CD4-positive, alpha-beta memory T cell (primary cell): ENCODE measurements around the gene LRGUK. TPM values are rescaled to one million over a fixed set of nuclear protein-coding genes. Genes with fewer than 3 reads are reported as not detected.

ENCODE experiments used
- CTCF ChIA-PET: fragments of 350-600 bp; sonication (Branson Sonifier 250); formaldehyde crosslinking; loops from one replicate; lab custom pipeline; 2021; ENCODE audit warnings: inconsistent platforms; ENCODE audit not compliant: partially characterized antibody; lab: Charles Lee
- POLR2A ChIA-PET: fragments of 350-600 bp; sonication (Branson Sonifier 250); formaldehyde crosslinking; loops from one replicate; lab custom pipeline; 2021; ENCODE audit not compliant: partially characterized antibody; lab: Charles Lee
- DNase-seq, 5 donors: peaks; one replicate each; pipeline versions ENCODE4 v3.0.0 to v3.0.0-alpha.2; 2020 to 2022; ENCODE audit warnings: mixed read lengths in 1 of 5
- H3K27ac ChIP-seq: one replicate; pipeline ENCODE4 v1.7.0; 2013; ENCODE audit warnings: low read depth, low read length
- H3K27me3 ChIP-seq: 2 replicates; pipeline ENCODE4 v1.7.0; 2013; ENCODE audit warnings: mild to moderate bottlenecking, low read length, moderate library complexity; ENCODE audit not compliant: insufficient read depth
- H3K36me3 ChIP-seq: 2 replicates; pipeline ENCODE4 v1.7.0; 2013; ENCODE audit warnings: mild to moderate bottlenecking, low read length, moderate library complexity; ENCODE audit not compliant: insufficient read depth
- H3K4me1 ChIP-seq: 2 replicates; pipeline ENCODE4 v1.7.0; 2013; ENCODE audit warnings: mild to moderate bottlenecking, low read length, moderate library complexity; ENCODE audit not compliant: insufficient read depth
- H3K4me3 ChIP-seq, 2 donors: one replicate each; pipeline ENCODE4 v1.7.0; 2013; ENCODE audit warnings: low read length in 2 of 2, mild to moderate bottlenecking in 1 of 2
- H3K9me3 ChIP-seq, 2 donors: one replicate each; pipeline ENCODE4 v1.7.0; 2013; ENCODE audit warnings: low read length in 2 of 2, control low read depth in 1 of 2; ENCODE audit not compliant: control insufficient read depth in 1 of 2
- H3K27ac Mint-ChIP-seq, 7 donors: one replicate each; pipeline ENCODE4 v1.8.0; 2020 to 2021; ENCODE audit warnings: mixed read lengths in 7 of 7, mild to moderate bottlenecking in 6 of 7, inconsistent platforms in 3 of 7, moderate library complexity in 3 of 7
- H3K27me3 Mint-ChIP-seq, 2 donors: one replicate each; pipeline ENCODE4 v1.8.0; 2020 to 2021; ENCODE audit warnings: mixed read lengths in 2 of 2
- H3K36me3 Mint-ChIP-seq, 2 donors: one replicate each; pipeline ENCODE4 v1.8.0; 2020 to 2021; ENCODE audit warnings: mixed read lengths in 2 of 2, inconsistent platforms in 1 of 2, mild to moderate bottlenecking in 1 of 2
- H3K4me1 Mint-ChIP-seq, 4 donors: one replicate each; pipeline ENCODE4 v1.8.0; 2020 to 2021; ENCODE audit warnings: mixed read lengths in 4 of 4, mild to moderate bottlenecking in 1 of 4
- H3K4me3 Mint-ChIP-seq, 8 donors: one replicate each; pipeline ENCODE4 v1.8.0; 2020 to 2021; ENCODE audit warnings: mixed read lengths in 8 of 8, mild to moderate bottlenecking in 7 of 8, moderate library complexity in 6 of 8, inconsistent platforms in 3 of 8
- H3K9me3 Mint-ChIP-seq, 8 donors: one replicate each; pipeline ENCODE4 v1.8.0; 2020 to 2021; ENCODE audit warnings: mixed read lengths in 8 of 8, mild to moderate bottlenecking in 5 of 8, inconsistent platforms in 3 of 8, moderate library complexity in 1 of 8
- intact Hi-C: fragments of 100-400 bp; cut with micrococcal nuclease; formaldehyde crosslinking; loops from one replicate; pipeline ENCODE4 v1.15.1; 2023
- polyA plus RNA-seq, 2 donors: library from polyadenylated mRNA; unstranded; fragments of 300-500 nt; fragmentation: Illumina TruSeq; gene quantifications; one replicate each; pipeline ENCODE4 v1.2.3, GENCODE V29; 2021
- total RNA-seq, 2 experiments: library from RNA; stranded (reverse); gene quantifications; one replicate each; pipeline ENCODE4 v1.2.3, GENCODE V29; 2021

Gene LRGUK
- total and polyA plus RNA-seq, 4 experiments from 2014 or later: 0.38 to 0.55 TPM; not detected in 2

DNA sequence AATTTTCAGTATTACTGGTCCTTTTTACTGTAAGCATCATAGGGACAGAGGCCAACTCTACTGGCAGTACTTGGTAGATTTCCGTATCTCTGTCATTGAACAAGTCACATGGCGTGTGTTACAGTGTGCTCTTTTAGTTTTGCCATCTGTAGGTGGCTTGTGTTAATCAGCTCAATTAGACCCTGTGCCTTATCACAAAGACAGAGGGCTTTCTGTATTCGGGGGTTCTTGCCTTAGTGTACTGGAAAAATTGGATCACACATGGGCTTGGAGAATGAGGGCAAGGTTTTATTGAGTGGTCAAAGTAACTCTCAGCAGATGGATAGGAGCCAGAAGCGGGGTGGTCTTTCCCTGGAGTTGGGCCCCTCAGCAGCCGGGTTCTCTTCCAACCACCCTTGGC lies 21.3 kb upstream of the LRGUK start:
- no peak for DNase-seq
- peaks cover 0 to 5% of the 10 kb centered on the region in 2 donors for H3K36me3 Mint-ChIP-seq
- H3K27me3 Mint-ChIP-seq: no peaks in the 10 kb centered on the region
- Histone ChIP-seq H3K4me1 (no peaks in the 10 kb centered on the region), H3K36me3 (no peaks in the 10 kb centered on the region), H3K27me3 (no peaks in the 10 kb centered on the region), H3K27ac (no peak overlapping the region), H3K9me3 (no peaks in the 10 kb centered on the region), H3K4me3 (no peak overlapping the region)
- H3K9me3 Mint-ChIP-seq: peaks cover 0 to 2% (median 0%) of the 10 kb centered on the region in 8 donors
- H3K27ac Mint-ChIP-seq: no peak overlapping the region
- intact Hi-C loops: no loop called here
- ChIA-PET POLR2A (no interaction called here), CTCF (no interaction called here)
- H3K4me1 Mint-ChIP-seq: no peaks in the 10 kb centered on the region
- no peak overlapping the region for H3K4me3 Mint-ChIP-seq

- intact Hi-C loops: no loop called here
- H3K4me1 ChIP-seq: no peaks in the 10 kb centered on the region
- no peak overlapping the region for H3K27ac ChIP-seq
- no peaks in the 10 kb centered on the region for H3K27me3 ChIP-seq
- no peaks in the 10 kb centered on the region for H3K27me3 Mint-ChIP-seq
- no peaks in the 10 kb centered on the region for H3K36me3 Mint-ChIP-seq
- no peak for DNase-seq
- no peaks in the 10 kb centered on the region for H3K9me3 Mint-ChIP-seq
- H3K4me1 Mint-ChIP-seq: no peaks in the 10 kb centered on the region
- POLR2A ChIA-PET: no interaction called here
- H3K9me3 ChIP-seq: no peaks in the 10 kb centered on the region
- no peak overlapping the region for H3K27ac Mint-ChIP-seq
- no peaks in the 10 kb centered on the region for H3K36me3 ChIP-seq
- no peak overlapping the region for H3K4me3 Mint-ChIP-seq
- H3K4me3 ChIP-seq: no peak overlapping the region
- CTCF ChIA-PET: no interaction called here
Observed at GRCh38 chr7:134108802-134109201, 18.3 kb upstream of the LRGUK start.

GRCh38 chr7:134113655-134114054 lies 13.5 kb upstream of the LRGUK start:
- CTCF ChIA-PET: no interaction called here
- no peak overlapping the region for H3K27ac Mint-ChIP-seq

DNA sequence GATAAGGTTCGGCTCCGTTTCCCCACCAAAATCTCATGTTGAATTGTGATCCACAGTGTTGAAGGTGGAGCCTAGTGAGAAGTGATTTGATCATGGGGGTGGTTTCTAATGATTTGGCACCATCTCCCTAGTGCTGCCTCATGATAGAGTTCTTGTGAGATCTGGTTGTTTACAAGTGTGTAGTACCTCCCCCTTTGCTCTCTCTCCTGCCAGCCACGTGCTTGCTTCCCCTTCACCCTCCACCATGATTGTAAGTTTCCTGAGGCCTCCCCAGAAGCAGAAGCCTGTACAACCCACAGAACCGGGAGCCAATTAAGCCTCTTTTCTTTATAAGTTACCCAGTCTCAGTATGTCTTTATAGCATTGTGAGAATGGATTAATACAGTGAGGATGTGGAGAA lies 12.1 kb upstream of the LRGUK start:
- intact Hi-C loops: no loop called here
- Histone ChIP-seq H3K4me1 (no peaks in the 10 kb centered on the region), H3K9me3 (no peaks in the 10 kb centered on the region), H3K36me3 (no peaks in the 10 kb centered on the region), H3K27ac (no peak overlapping the region), H3K4me3 (no peak overlapping the region), H3K27me3 (no peaks in the 10 kb centered on the region)
- H3K27me3 Mint-ChIP-seq: no peaks in the 10 kb centered on the region
- no peak overlapping the region for H3K27ac Mint-ChIP-seq
- POLR2A ChIA-PET: no interaction called here
- peaks cover 0 to 2% (median 0%) of the 10 kb centered on the region in 8 donors for H3K9me3 Mint-ChIP-seq
- CTCF ChIA-PET: no interaction called here
- no peaks in the 10 kb centered on the region for H3K36me3 Mint-ChIP-seq
- no peak overlapping the region for H3K4me3 Mint-ChIP-seq
- no peak for DNase-seq
- no peaks in the 10 kb centered on the region for H3K4me1 Mint-ChIP-seq

More at GRCh38 chr7:134113655-134114054, 13.5 kb upstream of the LRGUK start:
- no peaks in the 10 kb centered on the region for H3K27me3 ChIP-seq
- H3K4me3 ChIP-seq: no peak overlapping the region
- no peak overlapping the region for H3K4me3 Mint-ChIP-seq
- H3K4me1 ChIP-seq: no peaks in the 10 kb centered on the region
- intact Hi-C loops: no loop called here
- no peaks in the 10 kb centered on the region for H3K27me3 Mint-ChIP-seq
- no peaks in the 10 kb centered on the region for H3K9me3 ChIP-seq
- H3K27ac ChIP-seq: no peak overlapping the region
- POLR2A ChIA-PET: no interaction called here
- no peaks in the 10 kb centered on the region for H3K36me3 Mint-ChIP-seq
- no peaks in the 10 kb centered on the region for H3K4me1 Mint-ChIP-seq
- peaks cover 0 to 2% (median 0%) of the 10 kb centered on the region in 8 donors for H3K9me3 Mint-ChIP-seq
- no peaks in the 10 kb centered on the region for H3K36me3 ChIP-seq
- DNase-seq: no peak

GRCh38 chr7:134120405-134120804 lies 6.7 kb upstream of the LRGUK start:
- no peak for DNase-seq
- no peaks in the 10 kb centered on the region for H3K27me3 ChIP-seq
- Mint-ChIP-seq H3K4me1 (no peaks in the 10 kb centered on the region), H3K36me3 (no peaks in the 10 kb centered on the region), H3K27ac (no peak overlapping the region), H3K27me3 (peaks cover 2 to 3% of the 10 kb centered on the region in 2 donors), H3K4me3 (no peak overlapping the region), H3K9me3 (peaks cover 0 to 2% (median 0%) of the 10 kb centered on the region in 8 donors)
- POLR2A ChIA-PET: no interaction called here
- no peaks in the 10 kb centered on the region for H3K9me3 ChIP-seq
- intact Hi-C loops: no loop called here
- CTCF ChIA-PET: no interaction called here
- H3K27ac ChIP-seq: no peak overlapping the region
- no peaks in the 10 kb centered on the region for H3K4me1 ChIP-seq
- H3K4me3 ChIP-seq: no peak overlapping the region
- H3K36me3 ChIP-seq: no peaks in the 10 kb centered on the region

DNA sequence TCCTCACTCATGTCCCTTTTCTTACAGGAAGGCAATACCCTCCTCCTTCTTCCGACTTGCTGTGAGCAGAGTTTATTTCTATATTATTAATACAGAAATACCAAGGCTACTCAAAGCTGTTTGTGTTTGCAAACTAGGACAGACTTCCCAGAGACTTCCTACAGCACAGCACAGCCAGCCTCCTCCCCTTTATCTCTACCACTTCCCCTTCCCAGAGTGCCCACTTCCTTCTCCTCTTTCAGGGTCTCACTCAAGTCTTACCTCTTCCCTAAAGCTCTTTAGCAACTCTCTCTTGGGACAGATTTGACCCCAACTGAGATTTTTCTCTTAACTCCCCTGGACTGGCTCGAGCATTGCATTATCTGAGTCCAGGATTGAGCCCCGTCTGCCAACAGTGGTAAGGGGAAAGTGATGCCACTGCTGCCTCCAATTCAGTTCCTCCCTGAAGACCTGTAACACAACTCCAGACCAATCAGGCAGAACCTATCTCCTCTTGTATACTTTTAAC lies 5.5 kb upstream of the LRGUK start:
- Mint-ChIP-seq H3K27me3 (peaks cover 2 to 3% of the 10 kb centered on the region in 2 donors), H3K4me1 (peaks cover under 1 to 4% (median 2%) of the 10 kb centered on the region in 4 donors), H3K4me3 (no peak overlapping the region), H3K9me3 (peaks cover 0 to 2% (median 0%) of the 10 kb centered on the region in 8 donors), H3K36me3 (no peaks in the 10 kb centered on the region), H3K27ac (no peak overlapping the region)
- DNase-seq: no peak
- H3K9me3 ChIP-seq: no peaks in the 10 kb centered on the region
- intact Hi-C loops: no loop called here
- ChIA-PET POLR2A (no interaction called here), CTCF (no interaction called here)
- H3K36me3 ChIP-seq: no peaks in the 10 kb centered on the region
- H3K27me3 ChIP-seq: no peaks in the 10 kb centered on the region
- no peak overlapping the region for H3K4me3 ChIP-seq
- peaks cover 3% of the 10 kb centered on the region for H3K4me1 ChIP-seq
- H3K27ac ChIP-seq: no peak overlapping the region

DNA sequence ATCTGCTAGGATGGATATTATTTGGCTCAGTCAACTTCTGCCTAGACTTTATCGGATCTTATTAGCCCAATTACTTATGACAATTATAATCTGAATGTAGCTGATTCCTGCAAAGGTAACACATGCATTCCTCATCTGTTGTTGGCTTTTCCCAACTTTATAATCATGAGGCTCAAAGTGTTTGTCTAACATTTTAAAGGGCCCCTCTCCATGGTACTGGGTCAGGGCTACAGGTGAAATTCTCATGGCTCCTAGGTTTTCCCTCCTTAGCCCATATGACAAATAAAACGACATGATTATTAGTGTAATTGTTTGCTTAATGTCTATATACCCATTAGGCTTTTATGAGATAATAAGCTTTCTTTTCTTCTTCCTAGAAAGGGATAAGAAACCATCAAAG lies 4.2 kb upstream of the LRGUK start:
- Mint-ChIP-seq H3K4me3 (no peak overlapping the region), H3K9me3 (no peaks in the 10 kb centered on the region), H3K27ac (no peak overlapping the region), H3K36me3 (no peaks in the 10 kb centered on the region), H3K27me3 (peaks cover 8% of the 10 kb centered on the region in 2 donors), H3K4me1 (peaks cover 10 to 17% (median 13%) of the 10 kb centered on the region in 4 donors)
- Histone ChIP-seq H3K27ac (no peak overlapping the region), H3K4me3 (no peak overlapping the region), H3K9me3 (no peaks in the 10 kb centered on the region), H3K27me3 (no peaks in the 10 kb centered on the region), H3K36me3 (no peaks in the 10 kb centered on the region), H3K4me1 (peaks cover 13% of the 10 kb centered on the region)
- ChIA-PET CTCF (interaction anchor here (1.9 kb wide), 1 partner anchor 18 kb away, joined by 8 read pairs; no protein-coding TSS in a partner anchor), POLR2A (no interaction called here)
- intact Hi-C loops: no loop called here
- no peak for DNase-seq
